ENCODE measurements around the gene HUWE1.

HUWE1 gene

GRCh38 chrX:53483838-53484405, 202.6 kb downstream of the HUWE1 start:
- no peak for DNase-seq

- DNase-seq = no peak
Measured at GRCh38 chrX:53483416-53483815, 203.1 kb downstream of the HUWE1 start.

All from stimulated activated naive CD4-positive, alpha-beta T cell (primary cell).